ENCODE results near the gene COQ5. TPM values are rescaled to one million over a fixed set of nuclear protein-coding genes. Genes with fewer than 3 reads are reported as not detected.
A peak's percentile ranks its signal among the peaks of the same experiment; 100 is the strongest.
"Not testable (repeated sequence)": the region's sequence is repeated elsewhere in the genome, so short reads cannot be mapped to it uniquely, and the experiment has no call there.

Gene COQ5
- polyA plus RNA-seq, 4 donors: 53.9 to 70.1 (median 66.9) TPM

DNA sequence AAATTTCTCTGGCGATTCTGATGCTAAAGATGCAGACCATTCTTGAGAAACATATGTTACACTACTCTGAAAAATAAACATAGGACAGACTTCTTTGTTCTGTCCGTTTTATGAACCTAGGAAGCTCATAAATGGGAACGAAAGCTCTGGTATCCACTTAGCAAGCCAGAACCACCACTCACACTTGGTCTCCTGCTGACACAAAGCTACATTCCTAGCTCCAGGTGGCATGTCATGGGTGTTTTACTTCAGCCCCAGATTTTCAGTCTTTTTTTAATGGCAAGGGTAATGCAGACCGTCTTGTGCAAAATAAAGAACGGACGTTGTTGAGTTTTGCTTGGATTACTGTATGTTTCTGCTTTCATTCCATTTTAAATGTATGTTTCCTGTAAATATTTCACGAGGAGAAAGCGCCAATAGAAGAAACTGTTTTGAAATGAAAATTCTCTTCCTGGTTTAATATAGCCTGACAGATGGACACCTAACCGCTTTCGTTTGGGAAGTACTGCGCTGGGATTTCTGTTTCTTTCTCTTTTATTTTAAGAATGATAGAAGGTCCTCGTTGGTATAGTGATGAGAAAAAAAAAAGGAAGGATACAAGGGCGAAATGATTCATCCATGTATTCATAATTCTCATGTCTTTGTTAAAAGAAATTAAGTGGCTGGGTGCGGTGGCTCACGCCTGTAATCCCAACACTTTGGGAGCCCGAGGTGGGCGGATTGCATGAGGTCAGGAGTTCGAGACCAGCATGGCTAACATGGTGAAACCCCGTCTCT, 871 bp upstream of the COQ5 start:
- DNase-seq (ENCODE audit: low read depth in 4 of 4, low spot score in 2 of 4): peak in 1 of 4 donors; percentile 48

DNA sequence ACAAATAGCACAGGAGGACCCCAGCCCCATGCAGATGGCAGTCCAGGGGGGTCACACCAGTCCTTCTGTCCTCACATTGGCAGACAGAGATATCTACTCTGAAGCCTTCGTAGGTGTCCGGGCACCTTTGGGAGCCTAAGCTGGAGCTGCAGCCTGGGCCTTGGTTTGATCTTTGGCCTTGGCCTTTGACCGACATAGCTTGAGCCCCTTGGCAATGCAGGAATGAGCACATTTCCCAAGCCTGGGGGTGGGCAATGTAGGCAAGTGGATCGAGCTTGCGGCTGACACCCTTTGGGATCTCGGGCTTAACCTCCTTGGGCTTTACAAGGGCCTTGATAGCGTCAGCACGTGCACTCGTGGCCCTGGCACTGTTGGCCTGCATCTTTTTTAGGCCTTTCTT, 6.4 kb downstream of the COQ5 start:
- no peak for DNase-seq (ENCODE audit: low read depth in 4 of 4, low spot score in 2 of 4)

DNA sequence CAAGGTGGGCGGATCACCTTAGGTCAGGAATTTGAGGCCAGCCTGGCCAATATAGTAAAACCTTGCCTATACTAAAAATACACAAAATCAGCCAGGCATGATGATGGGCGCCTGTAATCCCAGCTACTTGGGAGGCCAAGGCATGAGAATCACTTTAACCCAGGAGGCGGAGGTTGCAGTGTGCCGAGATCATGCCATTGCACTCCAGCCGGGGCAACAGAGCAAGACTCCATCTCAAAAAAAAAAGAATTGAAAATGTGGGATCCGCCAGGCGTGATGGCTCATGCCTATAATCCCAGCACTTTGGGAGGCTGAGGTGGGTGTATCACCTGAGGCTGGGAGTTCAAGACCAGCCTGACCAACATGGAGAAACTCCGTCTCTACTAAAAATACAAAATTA, 9.6 kb downstream of the COQ5 start:
- not testable (repeated sequence) for DNase-seq (ENCODE audit: low read depth in 4 of 4, low spot score in 2 of 4)

DNA sequence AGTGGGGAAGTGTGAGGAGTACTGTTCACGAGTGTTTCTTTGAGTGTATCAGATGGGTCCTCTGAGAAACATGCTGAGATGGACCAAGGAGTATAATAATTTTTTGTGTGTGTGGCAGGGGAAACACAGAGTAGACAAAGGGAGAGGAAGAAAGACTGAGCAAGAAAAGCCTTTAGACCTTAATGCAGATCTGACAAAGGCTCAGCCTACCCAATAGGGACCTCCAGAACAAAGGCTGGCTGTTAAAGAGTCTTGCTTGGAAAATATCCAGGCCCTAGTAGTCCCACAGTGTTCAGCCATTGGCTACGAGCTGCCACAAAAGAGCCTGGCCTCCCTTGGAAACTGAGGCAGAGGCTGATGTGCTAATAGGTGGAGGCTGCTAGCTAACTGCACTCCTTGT, 13.5 kb downstream of the COQ5 start:
- DNase-seq (ENCODE audit: low read depth in 4 of 4, low spot score in 2 of 4): no peak

DNA sequence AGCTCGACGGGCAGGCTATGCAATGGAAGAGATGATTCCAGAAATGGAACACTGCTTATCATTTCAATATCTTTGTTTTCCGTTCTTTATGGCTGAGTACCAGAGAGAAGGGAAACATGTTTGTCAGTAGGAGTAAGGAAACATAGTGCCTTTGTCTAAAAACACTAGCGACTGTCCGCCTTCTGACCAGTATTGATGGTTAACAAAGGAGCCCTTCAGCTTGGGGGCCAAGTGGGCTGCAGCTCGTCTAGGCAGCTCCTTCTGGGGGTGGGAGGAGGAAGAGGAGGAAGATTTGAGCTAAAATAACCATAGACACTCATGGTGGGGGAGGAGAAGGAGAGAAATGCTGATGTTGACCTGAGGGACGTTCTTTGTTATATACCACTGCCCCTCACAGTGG, 15.0 kb downstream of the COQ5 start:
- no peak for DNase-seq (ENCODE audit: low read depth in 4 of 4, low spot score in 2 of 4)

DNA sequence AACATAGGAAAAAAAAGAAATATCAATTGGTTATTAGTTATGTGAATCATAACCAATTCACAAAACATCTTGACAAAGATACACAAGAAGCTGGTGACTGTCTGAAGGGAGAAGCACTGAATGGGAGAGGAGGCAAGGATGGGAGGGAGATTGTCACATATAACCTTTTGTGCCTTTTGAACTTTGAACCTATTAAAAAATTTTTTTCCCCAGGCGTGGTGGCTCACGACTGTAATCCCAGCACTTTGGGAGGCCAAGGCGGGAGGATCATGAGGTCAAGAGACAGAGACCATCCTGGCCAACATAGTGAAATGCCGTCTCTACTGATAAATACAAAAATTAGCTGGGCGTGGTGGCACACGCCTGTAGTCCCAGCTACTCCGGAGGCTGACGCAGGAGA, 20.4 kb downstream of the COQ5 start:
- no peak for DNase-seq (ENCODE audit: low read depth in 4 of 4, low spot score in 2 of 4)

DNA sequence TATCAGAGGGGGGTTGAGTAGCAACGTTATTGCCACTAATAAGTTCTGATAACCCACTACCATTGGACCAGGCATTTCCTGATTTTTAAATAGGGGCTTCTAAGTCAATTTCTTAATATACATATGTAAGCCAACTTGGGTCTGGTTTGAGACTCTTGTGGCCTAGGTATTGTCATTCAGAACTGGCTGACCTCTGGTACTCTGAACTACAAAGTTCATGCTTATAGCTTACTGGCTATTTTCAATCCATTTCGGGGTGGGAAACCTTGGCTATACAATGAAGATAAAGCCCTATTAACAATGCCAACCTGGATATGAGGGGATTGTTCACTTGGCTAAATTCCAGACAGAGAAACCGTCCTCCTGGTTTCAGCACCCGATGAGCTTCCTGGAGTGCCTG, 24.4 kb downstream of the COQ5 start:
- DNase-seq (ENCODE audit: low read depth in 4 of 4, low spot score in 2 of 4): no peak

DNA sequence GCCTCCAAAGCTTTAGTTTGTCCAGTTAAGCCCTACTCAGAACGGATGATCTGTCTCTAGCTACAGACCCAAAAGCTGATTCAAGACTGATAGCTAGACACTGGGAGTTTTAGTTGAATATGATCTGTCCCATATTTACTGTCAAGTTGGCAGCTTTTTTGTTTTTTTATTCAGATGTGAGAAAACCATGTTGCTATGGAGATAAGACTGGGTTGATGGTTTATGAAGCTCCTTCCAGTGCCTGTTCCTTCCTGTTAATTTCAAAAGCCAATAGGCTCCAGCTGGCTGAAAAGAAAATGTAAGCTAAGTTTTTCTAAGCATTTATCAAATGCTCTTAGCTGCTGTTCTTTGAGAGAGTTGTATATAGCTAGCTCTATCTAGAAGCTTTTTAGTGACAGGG, 28.4 kb downstream of the COQ5 start:
- no peak for DNase-seq (ENCODE audit: low read depth in 4 of 4, low spot score in 2 of 4)

DNA sequence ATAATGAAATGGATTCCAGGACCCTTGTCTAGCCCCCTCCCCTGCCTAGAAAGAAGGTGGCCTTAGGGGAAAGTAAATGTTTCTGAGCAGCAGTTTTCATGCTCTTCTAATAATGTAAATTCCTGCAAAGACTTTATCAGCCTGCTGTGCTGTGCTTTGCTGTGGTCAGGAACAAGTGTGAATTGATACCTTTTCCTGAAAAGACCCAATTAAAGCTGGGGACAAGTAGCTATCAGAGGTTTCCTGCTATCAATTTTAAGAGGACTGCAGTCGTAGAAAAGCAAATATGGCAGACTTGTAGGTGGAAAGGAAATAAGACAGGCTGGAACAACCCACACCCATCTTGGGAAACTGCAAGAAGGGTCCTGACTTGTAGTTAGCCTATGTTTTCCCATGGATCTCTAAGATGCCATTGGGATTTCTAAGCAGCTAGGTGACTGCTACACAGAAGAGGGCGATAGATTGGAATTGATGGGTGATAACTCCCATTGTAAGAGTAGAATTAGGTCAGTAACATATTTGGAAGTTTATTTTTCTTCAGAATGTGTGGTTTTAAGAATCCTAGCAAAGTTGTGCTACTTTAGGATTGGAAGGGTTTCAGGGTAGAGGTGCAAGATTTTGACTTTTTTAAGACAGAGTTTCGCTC, 30.0 kb downstream of the COQ5 start:
- DNase-seq (ENCODE audit: low read depth in 4 of 4, low spot score in 2 of 4): no peak

DNA sequence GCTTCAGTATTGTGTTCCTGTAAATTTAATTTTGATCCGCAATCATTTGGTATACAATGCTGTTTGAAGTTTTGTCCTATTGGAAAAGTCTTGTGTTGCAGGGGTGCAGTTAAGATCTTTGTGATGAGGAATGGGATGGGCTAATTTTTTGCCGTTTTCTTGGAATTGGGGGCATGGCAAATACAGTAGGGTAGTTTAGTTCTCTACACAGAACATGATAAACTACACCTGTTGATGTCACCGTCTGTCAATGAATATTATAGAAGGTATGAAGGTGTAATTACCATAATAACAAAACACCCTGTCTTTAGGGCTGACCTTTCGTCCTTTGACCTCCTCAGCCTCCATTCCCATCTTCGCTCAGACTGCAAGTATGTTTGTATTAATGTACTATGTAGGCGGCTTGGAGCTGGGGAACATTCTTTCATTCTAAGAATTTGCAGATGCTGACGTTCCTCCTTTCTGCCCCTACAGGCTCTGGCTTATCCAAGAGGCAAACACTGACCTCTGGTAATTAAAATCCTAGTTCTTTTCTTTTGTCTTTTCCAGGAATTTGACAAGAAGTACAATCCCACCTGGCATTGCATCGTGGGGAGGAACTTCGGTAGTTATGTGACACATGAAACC, 31.3 kb downstream of the COQ5 start:
- no peak for DNase-seq (ENCODE audit: low read depth in 4 of 4, low spot score in 2 of 4)

DNA sequence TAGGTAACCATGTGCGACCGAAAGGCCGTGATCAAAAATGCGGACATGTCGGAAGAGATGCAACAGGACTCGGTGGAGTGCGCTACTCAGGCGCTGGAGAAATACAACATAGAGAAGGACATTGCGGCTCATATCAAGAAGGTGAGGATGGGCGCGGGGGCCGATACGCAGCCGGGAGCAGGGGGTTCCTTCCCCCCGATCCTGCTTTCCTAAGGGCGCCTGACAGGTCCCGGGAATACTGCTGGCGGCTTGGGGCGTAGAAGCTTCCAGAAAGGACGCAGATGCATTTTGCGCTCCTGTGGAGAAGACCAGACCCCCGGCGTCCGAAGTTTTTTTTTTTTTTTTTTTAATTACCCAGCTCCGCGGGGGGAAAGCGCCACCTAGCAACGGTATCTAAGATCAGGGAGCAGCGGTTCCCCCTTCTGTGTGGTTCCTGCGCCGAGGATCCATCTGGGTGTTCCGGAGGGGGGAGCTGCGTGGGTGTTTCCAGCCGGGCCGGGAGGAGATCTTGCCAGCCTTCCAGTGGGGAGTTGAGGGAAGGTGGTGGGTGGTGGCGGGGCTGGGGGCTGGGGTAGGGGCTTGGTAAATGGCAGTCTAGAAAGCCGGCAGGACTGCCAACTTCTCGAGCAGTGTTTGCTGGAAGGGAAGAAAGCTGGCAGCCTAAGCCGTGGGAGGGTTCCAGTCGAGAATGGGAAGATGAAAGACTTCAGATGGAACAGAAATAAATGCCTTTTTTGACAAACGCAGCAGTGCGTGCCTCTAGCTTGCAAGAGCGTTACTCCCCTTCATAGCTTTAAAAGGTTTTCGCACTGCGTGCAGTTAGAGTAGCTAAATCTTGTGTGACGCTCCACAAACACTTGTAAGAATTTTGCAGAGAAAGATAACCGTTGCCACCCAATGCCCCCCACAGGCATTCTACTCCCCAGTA, 32.3 kb downstream of the COQ5 start:
- DNase-seq (ENCODE audit: low read depth in 4 of 4, low spot score in 2 of 4): no peak

DNA sequence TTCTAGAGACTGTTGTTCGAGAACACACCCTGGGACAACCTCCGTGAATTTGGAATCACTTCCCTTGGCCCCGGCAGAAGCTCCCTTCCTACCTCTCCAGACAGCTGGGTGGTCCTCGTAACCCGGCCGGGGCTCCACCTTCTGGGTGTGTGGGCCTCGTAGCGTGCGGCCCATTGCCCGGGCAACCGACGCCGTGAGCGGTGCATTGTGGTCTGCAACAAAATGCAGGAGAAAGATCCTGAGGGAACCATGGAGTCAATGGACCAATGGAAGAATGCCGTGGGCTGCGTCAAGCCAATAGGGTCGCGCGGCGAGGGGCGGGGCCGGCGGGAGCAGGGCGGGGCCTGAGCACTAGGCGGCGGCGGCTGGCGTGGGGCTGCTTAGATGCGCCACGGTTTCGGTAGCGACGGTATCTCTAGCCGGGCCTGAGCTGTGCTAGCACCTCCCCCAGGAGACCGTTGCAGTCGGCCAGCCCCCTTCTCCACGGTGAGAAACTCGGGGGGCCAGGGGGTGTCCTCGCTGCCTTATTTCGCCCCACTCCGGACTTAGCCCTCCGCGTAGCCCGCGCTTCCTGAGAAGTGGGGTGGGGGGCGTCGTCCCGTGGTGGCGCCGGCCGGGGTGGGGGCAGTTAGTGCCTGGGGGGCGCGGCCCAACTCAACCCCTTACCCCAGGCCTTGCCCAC, 33.1 kb downstream of the COQ5 start, which contains the start of gene DYNLL1:
Gene DYNLL1 (plus strand): TSS at position 383 of the 682 bp plus-strand sequence. CDS start 309 bp downstream, outside the sequence.
- DNase-seq (ENCODE audit: low read depth in 4 of 4, low spot score in 2 of 4): peak; percentile 94 to 96 (median 96)

DNA sequence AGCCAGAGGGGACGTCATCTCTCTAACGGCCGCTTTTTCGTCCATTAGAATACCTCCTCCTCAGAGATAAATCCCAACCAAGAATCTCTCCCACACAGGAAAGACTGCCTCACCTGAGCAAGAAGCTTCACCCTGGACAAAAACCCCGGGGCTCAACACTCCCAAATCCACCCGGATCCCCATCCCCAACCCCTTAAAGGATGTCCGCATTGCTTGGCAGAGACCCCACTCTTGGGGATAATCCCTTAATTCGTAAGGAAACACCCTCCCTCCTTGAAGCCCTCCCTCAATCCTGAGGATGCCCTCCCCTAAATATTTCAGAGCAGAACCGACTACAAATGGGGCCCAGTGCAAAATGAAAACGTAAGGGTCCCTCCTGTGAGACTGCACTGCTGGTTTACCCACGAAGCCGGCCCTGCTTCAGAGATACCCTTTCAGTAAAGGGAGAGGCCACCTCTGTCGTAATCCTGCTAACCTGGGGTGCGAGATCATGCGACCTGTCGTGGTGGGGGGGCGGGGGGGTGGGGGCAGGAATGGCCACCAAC, 33.7 kb downstream of the COQ5 start:
- no peak for DNase-seq (ENCODE audit: low read depth in 4 of 4, low spot score in 2 of 4)

DNA sequence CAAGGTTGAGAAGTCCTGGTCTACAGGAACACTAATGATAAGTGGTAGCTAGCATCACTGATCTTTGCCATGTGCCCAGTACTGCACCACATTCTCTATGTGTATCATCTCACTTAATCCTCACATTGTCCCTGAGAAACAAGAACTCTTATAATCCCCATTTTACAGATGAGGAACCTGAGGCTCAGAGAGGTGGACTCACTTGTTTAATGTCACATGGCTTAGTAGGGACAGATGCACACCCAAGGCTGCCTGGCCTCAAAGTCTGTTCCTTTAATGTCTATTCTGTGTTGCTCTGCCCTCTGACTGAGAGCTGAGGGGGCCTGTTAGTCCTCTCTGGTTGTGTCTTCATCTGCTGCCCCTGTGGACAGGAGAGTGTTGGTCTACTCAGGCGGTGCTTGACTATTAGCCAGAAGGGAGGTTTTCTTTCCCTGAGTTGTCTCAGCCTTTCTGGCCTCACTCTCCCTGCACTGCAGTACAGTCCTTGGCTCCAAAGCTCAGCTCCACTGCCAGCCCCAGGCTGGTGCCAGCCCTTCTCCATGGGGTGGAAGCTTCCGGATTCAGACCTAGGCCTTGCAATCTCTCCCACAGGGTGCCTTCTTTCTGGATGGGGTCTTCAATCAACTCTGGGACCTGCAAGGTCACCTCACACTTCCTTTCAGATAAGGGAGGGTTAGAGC, 38.0 kb downstream of the COQ5 start:
- no peak for DNase-seq (ENCODE audit: low read depth in 4 of 4, low spot score in 2 of 4)

DNA sequence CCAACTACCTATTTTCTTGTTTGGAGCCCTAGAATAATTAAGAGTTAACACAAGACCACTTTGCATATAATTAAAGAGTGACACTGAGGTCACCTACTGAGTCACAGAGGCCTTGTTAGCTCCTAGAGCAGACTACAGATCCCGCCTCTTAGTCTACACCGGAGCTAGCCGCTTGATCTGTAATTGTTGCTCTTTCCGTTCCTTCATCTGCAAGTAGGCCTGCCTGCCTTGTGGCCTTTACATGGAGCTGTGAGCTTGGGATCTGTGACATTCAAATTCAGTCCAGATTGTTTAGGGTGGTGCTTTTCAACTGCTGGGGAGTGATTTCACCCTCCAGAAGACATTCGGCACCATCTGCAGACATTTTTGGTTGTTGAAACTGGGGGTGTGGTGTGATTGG, 38.6 kb downstream of the COQ5 start:
- DNase-seq (ENCODE audit: low read depth in 4 of 4, low spot score in 2 of 4): no peak

DNA sequence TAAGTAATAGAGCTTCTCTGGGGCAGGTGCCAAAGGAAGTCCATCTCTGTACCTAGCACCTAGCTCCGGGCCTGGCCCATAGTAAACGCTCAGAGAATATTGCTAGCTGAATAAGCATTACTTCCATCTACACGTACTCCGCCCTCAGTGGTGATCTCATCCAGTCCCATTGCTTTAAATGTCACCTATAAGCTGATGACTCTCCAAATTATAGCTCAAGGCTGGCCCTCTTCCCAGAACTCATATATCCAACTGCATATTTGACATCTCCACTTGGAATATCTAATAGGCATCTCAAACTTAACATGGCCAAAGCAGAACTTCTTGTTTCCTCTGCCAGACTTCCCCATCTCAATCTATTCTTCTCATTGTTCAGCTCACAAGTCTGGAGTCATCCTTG, 39.9 kb downstream of the COQ5 start:
- DNase-seq (ENCODE audit: low read depth in 4 of 4, low spot score in 2 of 4): no peak

DNA sequence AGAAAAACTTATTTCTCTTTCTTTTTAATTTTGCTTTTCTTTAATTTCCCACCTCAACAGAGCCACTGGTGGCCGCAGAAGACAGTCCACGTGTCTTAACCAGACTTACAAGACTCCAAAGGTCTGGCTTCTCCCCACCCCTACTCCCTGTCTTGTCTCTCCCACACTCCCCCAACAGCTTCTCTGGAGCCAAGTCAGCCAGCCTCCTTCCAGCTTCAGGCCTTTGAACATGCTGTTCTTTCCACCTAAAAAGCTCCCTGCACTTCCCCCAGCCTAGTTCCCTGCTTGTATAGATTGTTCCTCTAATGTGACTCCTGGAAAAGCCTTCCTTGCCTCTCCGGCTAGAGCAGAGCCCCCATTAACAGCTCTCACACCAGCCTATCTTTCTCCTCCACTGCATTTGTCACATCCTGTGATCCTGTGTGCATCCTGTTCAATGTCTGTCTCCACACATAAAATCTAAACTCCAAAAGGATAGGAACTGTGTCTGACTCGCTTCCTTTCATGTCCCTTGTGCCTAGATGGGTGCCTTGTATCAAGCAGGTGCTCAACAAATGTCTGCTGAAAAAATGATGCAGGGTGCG, 40.8 kb downstream of the COQ5 start:
- DNase-seq (ENCODE audit: low read depth in 4 of 4, low spot score in 2 of 4): no peak

DNA sequence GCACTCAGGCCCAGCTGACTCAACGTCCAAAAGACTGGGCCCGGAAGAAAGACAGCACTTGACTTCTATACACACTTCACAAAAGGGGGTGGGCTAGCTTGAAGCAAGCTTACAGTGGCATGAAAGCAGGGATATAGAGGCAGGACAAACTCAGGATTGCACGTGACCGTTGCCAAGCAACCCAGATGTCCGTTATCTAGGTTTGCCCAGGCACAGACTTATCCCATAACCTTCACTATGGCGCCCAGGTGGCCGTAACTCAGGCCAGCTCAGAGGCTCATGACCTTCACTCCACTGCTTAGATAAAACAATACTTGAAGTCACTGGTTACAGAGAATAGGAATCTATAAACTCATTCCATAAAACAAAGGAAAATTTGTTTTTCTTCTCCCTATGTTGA, 41.4 kb downstream of the COQ5 start:
- DNase-seq (ENCODE audit: low read depth in 4 of 4, low spot score in 2 of 4): not testable (repeated sequence)
